ENCODE results near the gene JTB.

The JTB gene

DNA sequence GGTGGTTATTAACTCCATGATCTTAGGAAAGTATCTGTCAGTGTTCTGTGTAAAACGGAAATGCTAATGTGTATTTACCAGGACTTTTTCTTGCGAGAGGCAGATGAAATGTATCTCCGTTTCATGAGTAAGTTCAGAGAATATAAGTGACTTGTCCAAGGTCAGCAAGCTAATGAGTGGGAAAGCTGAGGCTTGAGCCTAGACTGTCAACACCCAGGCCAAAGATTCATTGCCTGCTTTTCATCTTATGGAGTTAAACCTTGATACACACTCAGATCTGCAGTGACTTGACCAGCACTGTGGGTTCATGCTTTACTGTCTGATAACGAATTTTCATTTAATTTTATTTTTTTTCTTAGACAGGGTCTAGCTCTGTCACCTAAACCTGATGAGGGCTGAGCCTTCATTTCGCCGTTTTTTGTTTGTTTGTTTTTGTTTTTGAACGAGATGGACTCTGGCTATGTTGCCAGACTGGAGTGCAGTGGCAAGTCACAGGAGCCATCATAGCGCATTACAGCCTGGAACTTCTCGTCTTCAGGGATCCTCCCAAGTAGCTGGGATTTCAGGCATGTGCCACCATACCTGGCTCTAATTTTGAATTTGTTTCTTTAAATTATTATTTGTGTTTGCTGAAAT is 918 bp upstream of the JTB start:
- Histone ChIP-seq H3K27ac (peak overlapping the region; percentile 60; the same call in 1 of the 2 replicates), H3K4me3 (IDR thresholded peaks at IDR 0.05; ENCODE audit: insufficient read depth, low read depth, low read length) (peak overlapping the region; percentile 99), H3K36me3 (ENCODE audit: insufficient read depth) (peaks cover 12% of the 10 kb centered on the region; the same call in 1 of the 2 replicates), H3K4me1 (ENCODE audit: low read depth, poor library complexity, severe bottlenecking) (peaks cover 23% of the 10 kb centered on the region), H3K79me2 (ENCODE audit: insufficient read depth, low read depth) (peaks cover 21% of the 10 kb centered on the region), H2AFZ (ENCODE audit: low read depth) (peak overlapping the region; percentile 88), H3K27me3 (ENCODE audit: insufficient read depth, low read depth) (no peaks in the 10 kb centered on the region), H4K20me1 (ENCODE audit: insufficient read depth) (no peaks in the 10 kb centered on the region), H3K4me2 (peak overlapping the region; percentile 56), H3K9ac (peak overlapping the region; percentile 83; the same call in 1 of the 2 replicates)
- TF ChIP-seq, protein P1, sequence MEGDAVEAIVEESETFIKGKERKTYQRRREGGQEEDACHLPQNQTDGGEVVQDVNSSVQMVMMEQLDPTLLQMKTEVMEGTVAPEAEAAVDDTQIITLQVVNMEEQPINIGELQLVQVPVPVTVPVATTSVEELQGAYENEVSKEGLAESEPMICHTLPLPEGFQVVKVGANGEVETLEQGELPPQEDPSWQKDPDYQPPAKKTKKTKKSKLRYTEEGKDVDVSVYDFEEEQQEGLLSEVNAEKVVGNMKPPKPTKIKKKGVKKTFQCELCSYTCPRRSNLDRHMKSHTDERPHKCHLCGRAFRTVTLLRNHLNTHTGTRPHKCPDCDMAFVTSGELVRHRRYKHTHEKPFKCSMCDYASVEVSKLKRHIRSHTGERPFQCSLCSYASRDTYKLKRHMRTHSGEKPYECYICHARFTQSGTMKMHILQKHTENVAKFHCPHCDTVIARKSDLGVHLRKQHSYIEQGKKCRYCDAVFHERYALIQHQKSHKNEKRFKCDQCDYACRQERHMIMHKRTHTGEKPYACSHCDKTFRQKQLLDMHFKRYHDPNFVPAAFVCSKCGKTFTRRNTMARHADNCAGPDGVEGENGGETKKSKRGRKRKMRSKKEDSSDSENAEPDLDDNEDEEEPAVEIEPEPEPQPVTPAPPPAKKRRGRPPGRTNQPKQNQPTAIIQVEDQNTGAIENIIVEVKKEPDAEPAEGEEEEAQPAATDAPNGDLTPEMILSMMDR (conservative IDR thresholded peaks at IDR 0.05; ENCODE audit: low read depth, low read length) = no peak

DNA sequence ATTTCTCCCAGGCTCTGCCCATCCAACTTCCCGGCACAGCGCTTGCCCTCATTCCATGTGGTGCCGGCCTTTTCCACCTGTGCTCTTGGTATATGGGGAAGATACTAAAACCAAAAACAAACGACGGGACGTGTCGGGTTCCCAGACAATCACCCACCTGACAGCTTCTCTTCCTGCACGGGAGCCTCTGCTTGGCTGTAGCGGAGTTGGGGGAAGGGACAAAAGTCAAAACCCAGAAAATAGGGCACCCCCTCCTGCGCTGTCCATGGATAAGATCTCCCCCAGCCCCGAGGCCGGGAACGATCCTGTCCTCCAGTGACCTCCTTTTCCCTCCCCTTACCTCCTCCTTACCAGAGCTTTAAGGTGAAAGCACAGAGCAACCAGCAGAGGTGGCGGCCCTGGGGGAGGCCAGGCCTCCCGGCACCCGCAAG is 640 bp downstream of the JTB start:
- peak overlapping the region; percentile 60 for H3K27ac ChIP-seq

DNA sequence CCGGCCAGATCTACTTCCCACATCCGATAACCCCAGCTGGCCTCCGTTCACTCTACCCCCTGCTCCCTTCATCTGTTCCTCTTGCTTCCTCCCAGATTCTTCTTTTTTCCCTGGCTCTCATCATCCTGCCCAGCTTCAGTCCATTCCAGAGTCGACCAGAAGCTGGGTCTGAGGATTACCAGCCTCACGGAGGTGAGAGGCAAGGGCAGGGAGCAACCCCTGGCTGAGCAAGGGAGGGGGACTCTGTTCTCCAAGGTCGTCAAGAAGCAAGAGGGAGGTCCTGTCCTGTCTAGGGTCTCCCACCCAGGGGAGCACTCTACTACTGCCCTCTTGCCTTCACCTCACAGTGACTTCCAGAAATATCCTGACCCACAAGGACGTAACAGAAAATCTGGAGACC is 3.9 kb downstream of the JTB start:
- H3K4me1 ChIP-seq (ENCODE audit: low read depth, poor library complexity, severe bottlenecking) = peaks cover 30% of the 10 kb centered on the region
- H3K9ac ChIP-seq = no peak overlapping the region
- no peak overlapping the region for H2AFZ ChIP-seq (ENCODE audit: low read depth)
- H3K36me3 ChIP-seq (ENCODE audit: insufficient read depth) = peaks cover 12% of the 10 kb centered on the region; the same call in 1 of the 2 replicates
- no peak overlapping the region for H3K27ac ChIP-seq
- TF ChIP-seq, protein P1 (conservative IDR thresholded peaks at IDR 0.05; ENCODE audit: low read depth, low read length) = no peak
- peaks cover 21% of the 10 kb centered on the region for H3K79me2 ChIP-seq (ENCODE audit: insufficient read depth, low read depth)
- no peak overlapping the region for H3K4me2 ChIP-seq
- no peak overlapping the region for H3K4me3 ChIP-seq (IDR thresholded peaks at IDR 0.05; ENCODE audit: insufficient read depth, low read depth, low read length)
- H4K20me1 ChIP-seq (ENCODE audit: insufficient read depth) = no peaks in the 10 kb centered on the region
- H3K27me3 ChIP-seq (ENCODE audit: insufficient read depth, low read depth) = no peaks in the 10 kb centered on the region

More for the DNA sequence above, 640 bp downstream of the JTB start:
- peaks cover 12% of the 10 kb centered on the region; the same call in 1 of the 2 replicates for H3K36me3 ChIP-seq (ENCODE audit: insufficient read depth)
- H3K27me3 ChIP-seq (ENCODE audit: insufficient read depth, low read depth) = no peaks in the 10 kb centered on the region
- peak overlapping the region; percentile 56 for H3K4me2 ChIP-seq
- peaks cover 21% of the 10 kb centered on the region for H3K79me2 ChIP-seq (ENCODE audit: insufficient read depth, low read depth)
- H4K20me1 ChIP-seq (ENCODE audit: insufficient read depth) = no peaks in the 10 kb centered on the region
- peak overlapping the region; percentile 88 for H2AFZ ChIP-seq (ENCODE audit: low read depth)
- peak overlapping the region; percentile 83 for H3K9ac ChIP-seq
- peak overlapping the region; percentile 99 for H3K4me3 ChIP-seq (IDR thresholded peaks at IDR 0.05; ENCODE audit: insufficient read depth, low read depth, low read length)
- peaks cover 28% of the 10 kb centered on the region for H3K4me1 ChIP-seq (ENCODE audit: low read depth, poor library complexity, severe bottlenecking)
- TF ChIP-seq, protein P1 (conservative IDR thresholded peaks at IDR 0.05; ENCODE audit: low read depth, low read length) = 0 out of 2 replicates have a peak, but pooled peaks have one; percentile 17

DNA sequence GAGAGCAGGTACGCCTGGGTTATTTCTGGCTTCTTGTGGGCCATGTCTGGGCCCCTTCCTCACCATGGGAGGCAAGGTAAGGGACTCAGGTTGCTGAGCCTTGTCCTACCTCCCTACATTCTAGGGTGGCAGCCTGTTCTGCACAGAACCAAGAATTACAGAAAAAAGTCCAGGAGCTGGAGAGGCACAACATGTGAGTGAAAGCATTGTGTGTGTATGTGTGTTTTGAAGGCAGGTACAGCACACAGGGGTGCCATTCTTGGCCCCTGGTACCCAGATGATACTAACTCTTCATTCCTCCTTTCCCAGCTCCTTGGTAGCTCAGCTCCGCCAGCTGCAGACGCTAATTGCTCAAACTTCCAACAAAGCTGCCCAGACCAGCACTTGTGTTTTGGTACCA is 4.4 kb downstream of the JTB start:
- peaks cover 12% of the 10 kb centered on the region; the same call in 1 of the 2 replicates for H3K36me3 ChIP-seq (ENCODE audit: insufficient read depth)
- no peak overlapping the region for H3K4me2 ChIP-seq
- TF ChIP-seq, protein P1 (conservative IDR thresholded peaks at IDR 0.05; ENCODE audit: low read depth, low read length) = no peak
- H3K27ac ChIP-seq = no peak overlapping the region
- no peaks in the 10 kb centered on the region for H3K27me3 ChIP-seq (ENCODE audit: insufficient read depth, low read depth)
- H3K4me1 ChIP-seq (ENCODE audit: low read depth, poor library complexity, severe bottlenecking) = peaks cover 30% of the 10 kb centered on the region
- no peak overlapping the region for H2AFZ ChIP-seq (ENCODE audit: low read depth)
- H4K20me1 ChIP-seq (ENCODE audit: insufficient read depth) = no peaks in the 10 kb centered on the region
- H3K79me2 ChIP-seq (ENCODE audit: insufficient read depth, low read depth) = peaks cover 21% of the 10 kb centered on the region
- no peak overlapping the region for H3K4me3 ChIP-seq (IDR thresholded peaks at IDR 0.05; ENCODE audit: insufficient read depth, low read depth, low read length)
- no peak overlapping the region for H3K9ac ChIP-seq

All from KMS-11 (cell line).